Measurements from ENCODE around the gene RAD23A. TPM values are rescaled to one million over a fixed set of nuclear protein-coding genes. Genes with fewer than 3 reads are reported as not detected.
A peak's percentile ranks its signal among the peaks of the same experiment; 100 is the strongest.

Gene RAD23A
- total and polyA plus RNA-seq, 9 of the 15 experiments (the other 6 are each of a cell fraction or from before 2014, with no cell fraction given), result 9.5 to 181 (median 101) TPM

GRCh38 chr19:12965017-12965811, 19.6 kb downstream of the RAD23A start (continued):
- no peak for TF ChIP-seq ZNF57 (CRISPR knock-in tag; IDR thresholded peaks at IDR 0.05)
- peak; percentile 64 for TF ChIP-seq CBX1 (IDR thresholded peaks at IDR 0.05; ENCODE audit: low read depth)
- TF ChIP-seq ZNF263 (CRISPR knock-in tag; IDR thresholded peaks at IDR 0.05; ENCODE audit: borderline replicate concordance), result peak; percentile 56; the same call in 1 of the 2 replicates
- TF ChIP-seq, protein P1, sequence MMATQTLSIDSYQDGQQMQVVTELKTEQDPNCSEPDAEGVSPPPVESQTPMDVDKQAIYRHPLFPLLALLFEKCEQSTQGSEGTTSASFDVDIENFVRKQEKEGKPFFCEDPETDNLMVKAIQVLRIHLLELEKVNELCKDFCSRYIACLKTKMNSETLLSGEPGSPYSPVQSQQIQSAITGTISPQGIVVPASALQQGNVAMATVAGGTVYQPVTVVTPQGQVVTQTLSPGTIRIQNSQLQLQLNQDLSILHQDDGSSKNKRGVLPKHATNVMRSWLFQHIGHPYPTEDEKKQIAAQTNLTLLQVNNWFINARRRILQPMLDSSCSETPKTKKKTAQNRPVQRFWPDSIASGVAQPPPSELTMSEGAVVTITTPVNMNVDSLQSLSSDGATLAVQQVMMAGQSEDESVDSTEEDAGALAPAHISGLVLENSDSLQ (IDR thresholded peaks at IDR 0.05), result peak; percentile 41
- no peak for TF ChIP-seq ZNF696 (CRISPR knock-in tag; conservative IDR thresholded peaks at IDR 0.05)
- TF ChIP-seq MEIS2 (IDR thresholded peaks at IDR 0.05; ENCODE audit: partially characterized antibody), result no peak
- TF ChIP-seq ZNF785 (CRISPR knock-in tag; IDR thresholded peaks at IDR 0.05), result no peak
- TF ChIP-seq, protein P2, sequence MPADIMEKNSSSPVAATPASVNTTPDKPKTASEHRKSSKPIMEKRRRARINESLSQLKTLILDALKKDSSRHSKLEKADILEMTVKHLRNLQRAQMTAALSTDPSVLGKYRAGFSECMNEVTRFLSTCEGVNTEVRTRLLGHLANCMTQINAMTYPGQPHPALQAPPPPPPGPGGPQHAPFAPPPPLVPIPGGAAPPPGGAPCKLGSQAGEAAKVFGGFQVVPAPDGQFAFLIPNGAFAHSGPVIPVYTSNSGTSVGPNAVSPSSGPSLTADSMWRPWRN (IDR thresholded peaks at IDR 0.05; ENCODE audit: low read depth), result no peak
- TF ChIP-seq ZFP30 (CRISPR knock-in tag; IDR thresholded peaks at IDR 0.05; ENCODE audit: borderline replicate concordance), result no peak
- TF ChIP-seq, protein P3, sequence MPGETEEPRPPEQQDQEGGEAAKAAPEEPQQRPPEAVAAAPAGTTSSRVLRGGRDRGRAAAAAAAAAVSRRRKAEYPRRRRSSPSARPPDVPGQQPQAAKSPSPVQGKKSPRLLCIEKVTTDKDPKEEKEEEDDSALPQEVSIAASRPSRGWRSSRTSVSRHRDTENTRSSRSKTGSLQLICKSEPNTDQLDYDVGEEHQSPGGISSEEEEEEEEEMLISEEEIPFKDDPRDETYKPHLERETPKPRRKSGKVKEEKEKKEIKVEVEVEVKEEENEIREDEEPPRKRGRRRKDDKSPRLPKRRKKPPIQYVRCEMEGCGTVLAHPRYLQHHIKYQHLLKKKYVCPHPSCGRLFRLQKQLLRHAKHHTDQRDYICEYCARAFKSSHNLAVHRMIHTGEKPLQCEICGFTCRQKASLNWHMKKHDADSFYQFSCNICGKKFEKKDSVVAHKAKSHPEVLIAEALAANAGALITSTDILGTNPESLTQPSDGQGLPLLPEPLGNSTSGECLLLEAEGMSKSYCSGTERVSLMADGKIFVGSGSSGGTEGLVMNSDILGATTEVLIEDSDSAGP (CRISPR knock-in tag; IDR thresholded peaks at IDR 0.05), result no peak
- no peak for TF ChIP-seq FOXA1 (IDR thresholded peaks at IDR 0.05; ENCODE audit: borderline replicate concordance)
- TF ChIP-seq ELF2 (CRISPR knock-in tag; IDR thresholded peaks at IDR 0.05), result no peak
- TF ChIP-seq ZNF561 (CRISPR knock-in tag; conservative IDR thresholded peaks at IDR 0.05), result no peak
- TF ChIP-seq HDAC2 (IDR thresholded peaks at IDR 0.05), result peak; percentile 78
- no peak; a peak in 1 of 4 replicates for TF ChIP-seq KDM1A (IDR thresholded peaks at IDR 0.05)
- TF ChIP-seq, protein P4, sequence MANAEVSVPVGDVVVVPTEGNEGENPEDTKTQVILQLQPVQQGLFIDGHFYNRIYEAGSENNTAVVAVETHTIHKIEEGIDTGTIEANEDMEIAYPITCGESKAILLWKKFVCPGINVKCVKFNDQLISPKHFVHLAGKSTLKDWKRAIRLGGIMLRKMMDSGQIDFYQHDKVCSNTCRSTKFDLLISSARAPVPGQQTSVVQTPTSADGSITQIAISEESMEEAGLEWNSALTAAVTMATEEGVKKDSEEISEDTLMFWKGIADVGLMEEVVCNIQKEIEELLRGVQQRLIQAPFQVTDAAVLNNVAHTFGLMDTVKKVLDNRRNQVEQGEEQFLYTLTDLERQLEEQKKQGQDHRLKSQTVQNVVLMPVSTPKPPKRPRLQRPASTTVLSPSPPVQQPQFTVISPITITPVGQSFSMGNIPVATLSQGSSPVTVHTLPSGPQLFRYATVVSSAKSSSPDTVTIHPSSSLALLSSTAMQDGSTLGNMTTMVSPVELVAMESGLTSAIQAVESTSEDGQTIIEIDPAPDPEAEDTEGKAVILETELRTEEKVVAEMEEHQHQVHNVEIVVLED (CRISPR knock-in tag; IDR thresholded peaks at IDR 0.05), result no peak
- TF ChIP-seq NCOA1 (IDR thresholded peaks at IDR 0.05; ENCODE audit: low read depth), result peak; percentile 65
- peak; percentile 75 for TF ChIP-seq CXXC5 (CRISPR knock-in tag; IDR thresholded peaks at IDR 0.05)
- peak; percentile 40; the same call in 1 of the 2 replicates for TF ChIP-seq ZNF589 (CRISPR knock-in tag; IDR thresholded peaks at IDR 0.05; ENCODE audit: low read depth)
- TF ChIP-seq BHLHE40 (IDR thresholded peaks at IDR 0.05; ENCODE audit: low read length), result no peak
- peak; percentile 51 for TF ChIP-seq SMARCA4 (IDR thresholded peaks at IDR 0.05)
- no peak; the same call in 1 of the 2 replicates for TF ChIP-seq RNF2 (IDR thresholded peaks at IDR 0.05)
- TF ChIP-seq, protein P5, sequence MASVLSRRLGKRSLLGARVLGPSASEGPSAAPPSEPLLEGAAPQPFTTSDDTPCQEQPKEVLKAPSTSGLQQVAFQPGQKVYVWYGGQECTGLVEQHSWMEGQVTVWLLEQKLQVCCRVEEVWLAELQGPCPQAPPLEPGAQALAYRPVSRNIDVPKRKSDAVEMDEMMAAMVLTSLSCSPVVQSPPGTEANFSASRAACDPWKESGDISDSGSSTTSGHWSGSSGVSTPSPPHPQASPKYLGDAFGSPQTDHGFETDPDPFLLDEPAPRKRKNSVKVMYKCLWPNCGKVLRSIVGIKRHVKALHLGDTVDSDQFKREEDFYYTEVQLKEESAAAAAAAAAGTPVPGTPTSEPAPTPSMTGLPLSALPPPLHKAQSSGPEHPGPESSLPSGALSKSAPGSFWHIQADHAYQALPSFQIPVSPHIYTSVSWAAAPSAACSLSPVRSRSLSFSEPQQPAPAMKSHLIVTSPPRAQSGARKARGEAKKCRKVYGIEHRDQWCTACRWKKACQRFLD (CRISPR knock-in tag; IDR thresholded peaks at IDR 0.05), result no peak; the same call in 1 of the 2 replicates
- no peak for TF ChIP-seq KAT8 (IDR thresholded peaks at IDR 0.05; ENCODE audit: low read depth)
- TF ChIP-seq BDP1 (IDR thresholded peaks at IDR 0.05; ENCODE audit: insufficient read depth, insufficient read length), result no peak

Data from K562 (cell line).